HS-5 (cell line): ENCODE data around the gene GINM1.

Experiments
- DNase-seq: peaks from one replicate; pipeline ENCODE4 v3.0.0-alpha.2; 2012; ENCODE audit warnings: low read depth

GINM1 gene

GRCh38 chr6:149593408-149593807 lies 27.2 kb downstream of the GINM1 start:
- no peak for DNase-seq

GRCh38 chr6:149600508-149600907 lies 34.3 kb downstream of the GINM1 start:
- DNase-seq = no peak

- DNase-seq = no peak
Observed at GRCh38 chr6:149608381-149608982, 42.3 kb downstream of the GINM1 start.

GRCh38 chr6:149614337-149614736 lies 48.2 kb downstream of the GINM1 start:
- DNase-seq = no peak

- no peak for DNase-seq
Observed at GRCh38 chr6:149615805-149616204, 49.6 kb downstream of the GINM1 start.

- no peak for DNase-seq
Observed at GRCh38 chr6:149627672-149628071, 61.5 kb downstream of the GINM1 start.

- DNase-seq = no peak
Observed at GRCh38 chr6:149628875-149629510, 62.8 kb downstream of the GINM1 start.

- DNase-seq = no peak
Observed at GRCh38 chr6:149634315-149634714, 68.1 kb downstream of the GINM1 start.

GRCh38 chr6:149636124-149636523 lies 69.9 kb downstream of the GINM1 start:
- DNase-seq = no peak
